NCI-H2029 (cell line): ENCODE measurements around the gene ZNRD2.

ENCODE experiments used
- DNase-seq: peaks from one replicate; lab custom pipeline; 2025; lab: John Stamatoyannopoulos, UW

Gene ZNRD2

GRCh38 chr11:65588199-65589054, 18.1 kb downstream of the ZNRD2 start:
- no peak for DNase-seq

DNA sequence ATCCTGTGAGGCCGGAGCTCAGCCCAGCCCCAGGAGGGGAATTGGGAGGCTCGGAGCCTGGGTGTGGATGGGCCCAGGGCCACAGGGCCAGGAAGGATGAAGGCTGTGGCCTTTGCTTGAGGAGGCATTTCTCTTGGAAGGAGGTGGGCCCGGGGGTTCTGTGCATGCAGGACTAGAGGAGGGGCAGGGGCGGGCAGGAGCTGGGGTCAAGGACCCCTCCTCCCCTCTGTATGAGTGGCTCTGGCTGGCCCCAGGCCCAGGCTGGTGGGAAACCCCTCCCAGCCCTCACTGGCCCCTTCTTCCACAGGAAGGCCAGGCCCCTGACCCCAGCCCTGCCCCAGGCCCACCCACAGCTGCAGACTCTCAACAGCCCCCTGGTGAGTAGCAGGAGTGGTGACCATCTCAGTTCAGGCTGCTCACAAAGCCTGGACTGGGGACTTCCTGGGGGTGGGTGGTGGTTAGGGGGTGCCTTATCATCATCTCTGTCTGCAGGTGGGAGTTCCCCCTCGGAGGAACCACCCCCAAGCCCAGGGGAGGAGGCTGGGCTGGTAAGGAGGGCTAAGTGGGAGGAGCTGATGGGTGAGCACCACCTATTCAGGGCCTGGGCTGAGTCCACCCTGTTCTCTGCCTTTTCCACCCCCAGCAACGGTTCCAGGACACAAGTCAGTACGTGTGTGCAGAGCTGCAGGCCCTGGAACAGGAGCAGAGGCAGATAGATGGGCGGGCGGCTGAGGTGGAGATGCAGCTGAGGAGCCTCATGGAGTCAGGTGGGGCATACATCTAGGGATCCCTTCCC, 19.4 kb downstream of the ZNRD2 start:
- DNase-seq: no peak

DNA sequence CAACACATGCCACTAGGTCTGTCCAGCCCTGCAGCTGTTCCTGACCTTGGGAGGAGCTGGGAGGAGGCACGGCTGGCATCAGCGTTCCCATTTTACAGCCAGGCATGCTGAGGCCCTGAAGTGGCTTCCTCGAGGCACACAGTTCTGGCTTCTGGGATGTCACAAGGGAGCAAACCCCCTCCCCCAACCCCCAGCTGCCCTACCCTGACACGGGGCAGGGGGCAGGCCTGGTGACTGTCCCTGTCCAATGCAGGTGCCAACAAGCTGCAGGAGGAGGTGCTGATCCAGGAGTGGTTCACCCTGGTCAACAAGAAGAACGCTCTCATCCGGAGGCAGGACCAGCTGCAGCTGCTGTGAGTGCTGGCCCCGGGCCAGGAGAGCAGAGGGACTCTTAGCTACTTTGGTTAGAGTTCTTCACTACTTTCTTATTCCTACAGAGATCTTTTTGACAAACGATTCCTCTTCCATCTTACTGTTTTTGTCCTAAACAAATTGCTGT, 20.0 kb downstream of the ZNRD2 start:
- DNase-seq: peak; percentile 78

GRCh38 chr11:65591939-65592857, 21.9 kb downstream of the ZNRD2 start:
- no peak for DNase-seq

GRCh38 chr11:65592858-65593517, 22.7 kb downstream of the ZNRD2 start:
- no peak for DNase-seq

DNA sequence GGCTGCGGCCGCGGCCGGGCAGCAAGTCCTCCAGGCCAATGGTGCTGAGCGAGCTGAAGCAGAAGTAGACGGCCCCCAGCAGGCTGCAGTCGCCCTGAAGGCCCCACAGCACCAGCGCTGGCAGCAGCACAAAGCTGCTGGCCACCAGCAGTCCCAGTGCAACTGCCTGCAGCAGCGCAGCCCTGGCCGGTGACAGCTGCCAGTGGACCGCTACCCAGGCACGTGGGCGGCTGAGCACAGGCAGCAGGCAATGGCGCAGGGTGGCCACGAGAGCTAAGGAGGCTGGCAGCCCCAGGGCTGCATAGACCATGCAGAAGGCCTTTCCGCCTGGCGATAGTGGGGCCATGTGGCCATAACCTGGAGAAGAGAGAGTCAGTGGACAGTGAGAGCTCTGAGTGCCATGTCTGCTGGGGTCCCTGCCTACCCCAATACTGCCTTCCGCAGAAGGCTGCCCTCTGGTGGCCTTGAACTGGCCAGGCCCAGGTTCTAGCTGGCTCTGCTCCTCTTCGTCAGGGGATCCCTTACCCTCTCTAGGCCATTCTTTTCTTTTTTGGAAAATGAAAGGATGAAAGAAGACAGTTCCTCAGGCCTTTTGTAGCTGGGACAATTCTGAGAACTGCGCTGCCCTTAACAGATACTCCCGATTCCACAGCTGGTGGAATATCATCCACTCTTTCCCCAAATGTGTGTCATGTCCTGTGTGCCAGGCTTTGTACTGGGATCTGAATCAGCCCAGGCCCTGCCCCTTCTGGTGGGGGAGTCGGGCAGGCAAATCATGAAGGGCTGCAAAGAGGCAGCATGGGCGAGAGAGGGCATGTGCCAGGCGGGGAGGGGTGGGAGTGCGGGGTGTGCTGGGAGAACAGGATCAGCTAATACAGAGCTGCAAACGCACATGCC, 23.5 kb downstream of the ZNRD2 start:
- no peak for DNase-seq

GRCh38 chr11:65595131-65595530, 24.9 kb downstream of the ZNRD2 start:
- no peak for DNase-seq

DNA sequence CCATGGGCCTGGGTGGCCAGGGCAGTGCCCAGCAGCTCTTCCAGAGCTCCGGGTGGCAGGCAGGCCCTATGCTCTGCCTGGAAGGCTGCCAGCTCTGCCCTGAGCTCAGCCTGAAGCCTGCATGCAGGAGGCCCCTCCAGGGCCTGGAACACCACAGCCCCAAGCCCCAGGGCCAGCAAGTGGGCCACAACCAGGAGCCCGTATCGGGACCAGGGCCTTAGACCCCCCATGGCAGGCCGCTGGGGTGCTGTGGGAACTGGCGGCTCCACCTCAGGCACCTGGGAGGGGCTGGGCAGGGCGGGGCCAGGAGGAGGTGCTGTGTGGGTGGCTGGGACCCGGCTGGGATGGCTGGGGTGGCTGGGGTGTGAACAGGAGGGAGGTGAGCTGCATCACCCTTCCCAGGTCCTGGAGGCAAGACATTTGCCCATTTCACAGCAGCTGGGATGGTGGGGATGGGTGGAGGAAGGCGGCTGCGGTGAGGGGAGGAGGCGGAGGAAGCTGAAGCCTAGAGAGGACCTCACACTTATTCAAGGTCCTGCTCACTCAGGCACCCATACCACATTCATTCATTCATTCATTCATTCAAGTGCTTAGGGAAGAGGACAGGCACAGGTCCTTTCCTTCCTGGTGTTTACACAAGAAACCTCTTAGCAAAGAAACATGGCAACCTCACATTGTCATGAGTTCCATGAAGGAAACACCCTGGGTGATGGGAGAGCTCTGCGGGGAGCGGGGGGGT, 25.4 kb downstream of the ZNRD2 start, which contains the start of gene KCNK7:
KCNK7 (minus strand) TSS at position 258 of the 739 bp plus-strand sequence; CDS start at position 230, 28 bp downstream.
- peak; percentile 17 for DNase-seq

DNA sequence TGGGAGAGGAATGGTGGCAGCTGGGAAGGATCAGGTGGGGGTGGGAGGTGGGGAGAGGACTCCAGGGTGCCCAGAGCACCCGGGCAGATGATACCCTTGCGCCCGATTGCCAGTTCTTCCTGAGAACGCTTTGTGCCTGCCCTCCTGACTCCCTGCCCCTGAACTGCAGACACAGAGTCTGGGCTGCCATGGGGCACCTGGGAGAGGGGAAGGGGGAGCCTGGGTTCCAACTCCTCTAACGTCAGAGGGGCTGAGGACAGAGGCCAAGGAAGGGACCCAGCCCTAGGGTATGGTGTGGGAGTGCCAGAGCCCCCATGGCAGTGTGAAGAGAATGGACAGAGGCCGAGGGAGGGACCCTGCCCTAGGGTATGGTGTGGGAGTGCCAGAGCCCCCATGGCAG, 26.2 kb downstream of the ZNRD2 start:
- DNase-seq: no peak

- DNase-seq: no peak
Observed at GRCh38 chr11:65598258-65598699, 28.0 kb downstream of the ZNRD2 start.

GRCh38 chr11:65599216-65599954, 29.1 kb downstream of the ZNRD2 start:
- no peak for DNase-seq

GRCh38 chr11:65599955-65600246, 29.6 kb downstream of the ZNRD2 start:
- DNase-seq: no peak

DNA sequence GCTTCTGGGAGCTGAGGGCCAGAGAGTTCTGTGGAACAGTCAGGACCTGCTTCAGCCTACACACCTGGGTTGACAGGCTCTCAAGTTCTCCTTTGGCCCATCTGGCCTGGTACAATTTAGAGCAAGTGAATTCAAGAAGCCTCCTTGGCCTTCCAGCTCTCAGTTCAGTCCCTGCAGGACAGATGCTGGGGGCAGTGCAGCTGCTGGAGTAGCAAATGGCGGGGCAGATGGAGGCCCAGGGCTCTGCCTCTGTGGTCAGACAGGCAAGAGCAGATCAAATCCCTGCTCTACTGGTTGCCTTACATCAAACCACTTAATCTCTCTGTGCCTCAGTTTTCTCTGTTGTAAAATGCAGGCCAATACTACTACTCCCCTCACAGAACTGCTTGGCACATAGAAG, 34.0 kb downstream of the ZNRD2 start:
- DNase-seq: no peak

DNA sequence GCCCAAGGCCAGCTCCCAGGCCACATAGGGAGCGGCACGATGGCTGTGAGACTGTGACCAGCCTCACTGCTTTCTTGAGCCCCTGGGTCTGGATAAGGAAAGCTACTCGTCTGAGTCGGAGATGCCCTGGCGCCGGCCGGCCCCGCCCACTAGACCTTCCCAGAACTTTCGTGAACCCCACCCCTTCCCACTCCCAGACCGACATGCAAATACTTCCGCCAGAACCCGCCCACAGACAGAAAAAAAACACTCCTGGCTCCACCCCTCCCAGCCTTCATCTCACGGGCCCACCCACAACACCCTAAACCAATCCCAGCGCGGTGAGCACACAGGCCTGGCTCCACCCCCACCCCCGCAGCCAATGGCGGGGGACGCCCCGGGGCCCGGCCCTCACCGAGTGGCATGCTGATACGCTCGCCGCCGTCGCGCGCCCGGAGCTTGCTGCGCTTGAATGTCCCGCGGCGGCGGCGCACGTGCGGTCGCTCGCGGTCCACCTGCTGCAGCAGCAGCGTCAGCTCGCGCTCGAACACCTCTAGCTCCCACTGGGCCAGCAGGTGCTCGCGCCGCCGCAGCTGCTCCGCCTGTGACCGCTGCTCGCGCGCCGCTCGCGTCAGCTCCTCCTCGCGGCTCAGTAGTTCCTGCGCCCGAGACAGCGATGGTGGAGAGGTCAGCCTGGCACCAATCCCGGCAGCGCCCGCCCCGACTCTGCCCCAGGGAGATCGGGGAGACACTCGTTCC, 36.8 kb downstream of the ZNRD2 start:
- DNase-seq: peak; percentile 96

- no peak for DNase-seq
Observed at GRCh38 chr11:65607614-65608426, 37.5 kb downstream of the ZNRD2 start.

DNA sequence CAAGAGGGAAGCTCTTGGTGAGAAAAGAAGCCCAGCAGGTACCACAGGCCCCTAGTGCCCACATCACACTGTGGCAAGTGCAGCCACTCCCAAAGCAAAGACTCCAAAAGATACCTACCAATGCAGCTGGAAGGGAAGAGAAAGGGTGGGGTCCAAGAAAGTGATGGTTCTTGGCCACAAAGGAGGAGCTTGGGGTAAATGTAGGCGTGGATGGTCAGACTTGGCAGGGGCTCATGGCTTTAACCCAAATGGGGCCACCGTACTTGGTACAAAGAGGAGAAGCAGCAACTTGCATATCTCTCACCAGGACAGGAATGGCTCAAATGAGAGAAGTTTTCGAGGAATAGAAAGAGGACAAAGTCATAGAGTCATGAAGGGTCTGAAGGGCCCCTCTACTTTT, 39.0 kb downstream of the ZNRD2 start:
- DNase-seq: no peak

- DNase-seq: no peak
Observed at GRCh38 chr11:65609665-65610064, 39.4 kb downstream of the ZNRD2 start.
